Esophagus squamous epithelium (tissue), 4 donors: ENCODE data around the gene C1orf174.

Experiments used
- POLR2A ChIP-seq, 4 donors: fragments of 450-650 bp; IDR thresholded peaks; one replicate each; pipeline ENCODE4 v1.6.1; 2017; ENCODE audit warnings: antibody characterized with exemption in 4 of 4, mild to moderate bottlenecking in 4 of 4, moderate library complexity in 3 of 4
- TF ChIP-seq, protein P1 (sequence below), 6 experiments: fragments of 450-650 bp in 4 of 6; fragments of 200-600 bp in 2 of 6; sonication (generic) in 2 of 6; IDR thresholded peaks; one replicate each; pipeline ENCODE4 v1.5.1; 2016 to 2019; ENCODE audit warnings: antibody characterized with exemption in 6 of 6, mild to moderate bottlenecking in 4 of 6, moderate library complexity in 4 of 6

DNA sequence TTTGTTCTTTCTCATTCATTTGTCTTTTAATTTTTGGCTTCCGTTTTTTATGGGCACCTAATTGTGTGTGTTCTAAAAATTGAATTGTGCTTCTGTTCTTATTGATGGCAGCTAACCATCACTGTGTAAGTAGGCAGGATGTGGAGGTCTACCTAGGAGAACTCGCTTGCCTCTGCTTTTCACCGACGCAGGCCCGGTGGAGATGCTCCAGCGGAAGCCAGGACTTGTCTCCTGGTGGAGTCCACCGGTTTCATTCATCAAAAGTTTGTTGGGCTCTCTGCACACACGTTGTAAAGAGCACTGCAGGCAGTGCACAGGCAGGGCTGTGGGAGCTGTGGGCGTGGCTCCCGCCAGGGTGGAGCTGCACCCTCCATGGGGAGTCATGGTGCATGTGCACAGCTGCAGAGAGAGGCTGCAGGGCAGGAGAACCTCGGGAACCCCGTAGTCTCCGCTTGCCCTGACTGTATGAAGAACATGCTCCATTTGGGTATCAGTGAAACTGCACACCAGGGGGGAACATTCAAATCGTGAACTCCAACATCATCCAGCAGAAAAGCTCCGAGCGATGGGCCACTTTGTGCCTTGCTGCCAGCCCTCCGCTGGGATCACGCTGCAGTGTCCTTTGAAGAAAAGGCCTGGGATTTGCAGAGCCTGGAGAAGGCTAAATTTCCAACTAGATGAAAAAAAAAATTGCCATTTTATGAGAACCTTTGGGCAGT is 6.0 kb upstream of the C1orf174 start:
- TF ChIP-seq POLR2A (IDR thresholded peaks at IDR 0.05): no peak
- TF ChIP-seq, protein P1, sequence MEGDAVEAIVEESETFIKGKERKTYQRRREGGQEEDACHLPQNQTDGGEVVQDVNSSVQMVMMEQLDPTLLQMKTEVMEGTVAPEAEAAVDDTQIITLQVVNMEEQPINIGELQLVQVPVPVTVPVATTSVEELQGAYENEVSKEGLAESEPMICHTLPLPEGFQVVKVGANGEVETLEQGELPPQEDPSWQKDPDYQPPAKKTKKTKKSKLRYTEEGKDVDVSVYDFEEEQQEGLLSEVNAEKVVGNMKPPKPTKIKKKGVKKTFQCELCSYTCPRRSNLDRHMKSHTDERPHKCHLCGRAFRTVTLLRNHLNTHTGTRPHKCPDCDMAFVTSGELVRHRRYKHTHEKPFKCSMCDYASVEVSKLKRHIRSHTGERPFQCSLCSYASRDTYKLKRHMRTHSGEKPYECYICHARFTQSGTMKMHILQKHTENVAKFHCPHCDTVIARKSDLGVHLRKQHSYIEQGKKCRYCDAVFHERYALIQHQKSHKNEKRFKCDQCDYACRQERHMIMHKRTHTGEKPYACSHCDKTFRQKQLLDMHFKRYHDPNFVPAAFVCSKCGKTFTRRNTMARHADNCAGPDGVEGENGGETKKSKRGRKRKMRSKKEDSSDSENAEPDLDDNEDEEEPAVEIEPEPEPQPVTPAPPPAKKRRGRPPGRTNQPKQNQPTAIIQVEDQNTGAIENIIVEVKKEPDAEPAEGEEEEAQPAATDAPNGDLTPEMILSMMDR (IDR thresholded peaks at IDR 0.05): no peak
